HG03354 (cell line): ENCODE results near the gene ZBTB18.
"Not testable (repeated sequence)": the region's sequence is repeated elsewhere in the genome, so short reads cannot be mapped to it uniquely, and the experiment has no call there.

ENCODE experiments used
- ATAC-seq: cut with Tn5 transposase; IDR thresholded peaks from one replicate; pipeline ENCODE4 v1.9.1; 2021; ENCODE audit warnings: mild to moderate bottlenecking; ENCODE audit not compliant: unreplicated experiment, poor library complexity, severe bottlenecking

Gene ZBTB18

DNA sequence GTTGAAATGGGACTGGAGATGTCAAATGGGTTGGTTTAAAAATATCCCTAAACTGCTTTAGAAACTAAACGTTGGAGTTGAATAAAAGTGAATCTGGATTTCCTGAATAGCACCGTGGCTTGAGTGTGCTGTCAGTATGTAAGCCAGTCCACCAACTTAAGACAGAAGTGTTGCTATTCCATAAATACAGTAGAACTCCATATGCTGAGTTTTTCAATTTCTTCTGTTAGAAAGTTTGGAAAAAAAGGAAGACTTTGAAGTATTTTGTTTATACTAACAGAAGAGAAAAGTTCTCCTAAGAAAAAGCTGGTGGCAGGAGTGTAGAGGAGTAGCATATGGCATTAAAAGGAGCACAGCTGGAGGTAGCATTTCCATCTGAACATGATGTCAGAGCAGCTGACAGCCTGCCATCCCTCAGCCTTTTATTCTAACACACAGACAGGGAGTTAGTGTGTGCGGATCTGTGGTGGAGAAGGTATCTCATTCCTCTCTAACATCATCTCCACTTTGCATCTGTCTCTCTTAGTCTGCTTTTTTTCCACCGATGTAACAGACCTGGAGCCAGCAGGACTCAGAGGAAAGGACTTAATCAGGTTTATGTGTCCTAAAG, at the start of gene ZBTB18:
Gene ZBTB18, plus strand, starts transcription at position 449 of the 610 bp plus-strand sequence. Its CDS starts 149 bp downstream, at position 598.
- no peak for ATAC-seq

DNA sequence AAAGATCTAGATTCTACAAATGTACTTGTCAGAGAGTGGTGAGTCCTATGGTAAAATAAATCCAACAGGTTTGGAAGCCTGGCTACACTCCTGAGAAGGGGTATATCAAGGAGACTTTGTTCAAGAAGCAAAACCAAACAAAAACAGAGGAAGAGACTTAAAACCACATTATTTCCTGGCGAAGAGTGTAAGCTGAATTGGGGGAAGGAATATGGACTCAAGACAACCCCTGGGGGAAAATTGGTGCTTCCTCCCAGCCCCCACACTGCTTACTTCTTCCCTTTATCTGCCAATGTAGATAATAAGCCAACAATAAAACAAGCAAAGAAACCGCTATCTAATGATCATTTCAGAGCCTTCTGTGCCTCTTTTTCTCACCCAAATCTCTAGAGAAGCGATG, 48.4 kb upstream of the ZBTB18 start:
- no peak for ATAC-seq

DNA sequence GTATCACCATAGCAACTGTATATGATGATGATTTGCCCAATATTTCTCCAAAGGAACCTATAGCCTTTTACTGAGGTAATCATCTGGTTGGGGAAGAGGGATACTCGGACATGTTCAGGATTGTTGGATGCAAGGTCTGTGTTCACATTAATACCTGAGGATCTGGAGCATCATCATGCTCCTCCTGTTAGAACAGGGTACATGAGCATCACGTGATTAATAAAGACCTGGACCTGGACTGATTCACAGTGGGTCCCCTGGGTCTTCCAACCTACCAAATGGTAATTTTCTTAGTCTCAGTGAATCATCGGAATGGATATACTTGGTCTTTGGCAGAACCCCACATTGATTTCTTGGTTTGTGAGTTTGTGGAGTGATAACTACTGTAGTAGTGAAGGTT, 45.6 kb upstream of the ZBTB18 start:
- no peak for ATAC-seq

DNA sequence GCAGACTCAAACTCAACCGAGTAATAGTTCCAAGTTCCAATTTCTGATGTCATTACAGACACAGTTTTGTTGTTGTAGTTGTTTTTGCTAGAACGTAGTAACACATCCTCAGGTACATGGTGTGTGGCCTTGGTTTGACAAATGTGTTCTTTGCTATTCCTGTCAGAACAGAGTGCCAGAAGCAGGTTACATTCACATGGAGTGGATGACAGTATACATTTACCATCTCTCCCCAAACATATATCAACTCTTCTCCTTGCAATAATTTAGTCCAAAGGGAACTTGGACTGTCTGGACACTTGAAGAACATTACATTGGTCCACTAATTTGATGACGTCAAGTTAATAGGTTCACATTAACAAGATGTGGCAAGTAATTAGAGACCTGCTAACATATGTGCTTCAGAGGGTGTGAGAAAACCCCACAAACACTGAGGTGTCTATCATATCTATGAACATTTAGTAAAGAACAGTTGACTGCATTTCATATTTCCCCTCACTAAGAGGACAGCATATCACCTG, 44.6 kb upstream of the ZBTB18 start:
- no peak for ATAC-seq

DNA sequence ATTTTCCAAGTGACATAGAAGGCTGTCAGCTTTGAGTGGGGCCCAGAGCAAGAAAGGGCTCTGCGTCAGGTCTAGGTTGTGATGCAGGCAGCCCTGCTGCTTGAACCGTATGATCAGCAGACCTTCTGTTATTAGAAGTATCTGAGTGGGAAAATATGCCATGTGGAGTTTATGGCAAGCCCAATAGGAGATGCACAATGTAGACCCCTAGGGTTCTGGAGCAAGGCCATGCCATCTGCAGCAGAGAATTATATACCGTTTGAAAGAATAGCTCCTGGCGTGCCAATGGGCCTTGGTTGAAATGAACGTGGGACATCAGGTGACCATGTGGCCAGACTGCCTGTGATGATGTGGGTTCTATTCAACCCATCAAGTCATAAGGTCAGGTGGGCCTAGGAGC, 44.1 kb upstream of the ZBTB18 start:
- no peak for ATAC-seq

DNA sequence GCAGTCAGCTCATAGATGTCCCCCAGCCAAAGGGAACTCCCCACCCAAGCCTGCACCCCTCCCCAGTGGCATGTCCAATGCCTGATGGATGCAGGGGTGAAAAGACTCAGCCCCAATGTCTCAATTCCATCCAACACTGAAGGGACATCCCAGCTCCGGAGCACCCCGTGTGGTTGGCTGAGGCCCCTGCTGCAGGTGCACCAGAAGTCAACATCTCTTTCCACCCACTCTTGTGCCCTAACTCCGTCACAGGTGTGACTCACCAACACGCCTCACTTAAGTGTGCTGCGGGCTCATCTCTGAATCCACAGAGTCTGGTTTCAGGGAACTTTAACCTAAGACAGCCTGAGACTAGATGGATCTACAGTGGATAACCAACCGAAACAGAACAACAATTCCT, 40.9 kb upstream of the ZBTB18 start:
- ATAC-seq = no peak

DNA sequence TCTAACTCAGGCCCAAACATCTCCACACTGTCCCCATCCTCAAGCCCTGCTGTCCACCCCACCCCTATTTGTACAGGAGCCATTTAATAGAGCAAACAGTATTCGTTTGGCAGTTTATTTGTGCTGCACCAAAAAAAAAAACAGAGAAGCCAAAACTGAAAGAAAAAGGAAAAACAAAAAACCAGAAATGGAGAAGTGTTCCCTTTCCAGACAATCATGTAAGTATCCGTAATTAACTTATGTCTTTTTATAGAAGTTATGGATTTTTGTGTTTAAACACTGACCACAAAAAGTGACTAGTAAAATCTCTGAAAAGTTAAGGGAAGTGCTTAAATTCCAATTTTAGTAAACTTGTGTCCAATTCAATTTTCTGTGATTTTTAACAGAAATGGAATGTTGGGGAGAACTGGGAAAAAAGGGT, 40.4 kb upstream of the ZBTB18 start:
- no peak for ATAC-seq

DNA sequence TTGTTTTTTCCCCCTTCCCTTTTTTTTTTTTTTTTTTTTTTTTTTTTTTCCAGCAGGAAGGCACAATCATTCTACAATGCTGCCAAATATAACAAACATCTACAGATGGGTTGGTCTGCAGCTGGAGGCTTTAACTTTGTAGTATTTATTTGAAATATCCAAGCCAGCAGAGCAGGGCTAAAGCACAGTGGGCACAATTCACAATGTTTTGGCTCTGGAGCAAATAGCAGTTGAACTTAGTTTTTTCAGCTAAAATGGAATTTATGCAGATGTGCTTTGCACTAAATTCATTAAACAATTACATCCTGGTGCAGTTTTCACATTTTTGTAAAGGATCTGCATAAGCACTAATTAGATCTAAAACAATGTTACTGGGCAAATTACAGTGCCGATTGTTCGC, 39.8 kb upstream of the ZBTB18 start:
- no peak for ATAC-seq

DNA sequence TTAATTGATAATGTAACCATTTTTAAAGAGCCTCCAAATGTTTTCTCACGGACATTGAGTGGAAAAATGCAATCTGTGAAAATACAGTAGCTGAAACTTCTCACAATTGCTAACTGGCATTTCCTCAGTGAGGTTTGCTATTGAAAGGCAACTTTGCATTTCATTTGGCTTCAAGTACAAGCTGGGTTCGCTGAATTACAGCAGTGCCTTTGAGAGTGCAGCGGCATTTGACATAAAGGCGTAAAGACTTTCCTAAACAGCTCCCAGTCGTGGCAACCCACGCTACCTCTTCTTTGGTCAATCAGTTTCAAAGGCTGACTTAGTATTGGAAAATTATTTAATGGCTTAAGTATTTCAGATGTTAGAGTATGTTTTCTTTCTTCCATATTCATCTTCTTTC, 39.3 kb upstream of the ZBTB18 start:
- ATAC-seq = no peak

DNA sequence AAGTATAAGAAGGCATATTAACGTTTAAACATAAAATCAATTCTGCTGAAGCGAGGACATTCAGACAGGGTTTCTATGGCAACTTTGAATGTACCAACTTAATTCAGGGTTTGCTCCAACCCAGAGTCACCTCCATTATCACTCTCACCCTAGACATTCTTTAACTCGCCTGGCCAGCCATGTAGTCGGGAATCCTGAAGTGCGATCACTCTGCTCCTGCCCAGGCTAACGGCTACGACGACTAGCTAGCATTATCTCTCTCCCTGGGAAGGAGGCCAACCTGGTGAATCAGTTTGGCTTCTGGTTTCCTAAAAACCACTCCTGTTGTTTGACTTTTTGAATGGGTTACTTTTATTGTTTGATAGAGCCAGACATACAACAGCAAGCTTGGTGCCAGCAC, 38.9 kb upstream of the ZBTB18 start:
- no peak for ATAC-seq

DNA sequence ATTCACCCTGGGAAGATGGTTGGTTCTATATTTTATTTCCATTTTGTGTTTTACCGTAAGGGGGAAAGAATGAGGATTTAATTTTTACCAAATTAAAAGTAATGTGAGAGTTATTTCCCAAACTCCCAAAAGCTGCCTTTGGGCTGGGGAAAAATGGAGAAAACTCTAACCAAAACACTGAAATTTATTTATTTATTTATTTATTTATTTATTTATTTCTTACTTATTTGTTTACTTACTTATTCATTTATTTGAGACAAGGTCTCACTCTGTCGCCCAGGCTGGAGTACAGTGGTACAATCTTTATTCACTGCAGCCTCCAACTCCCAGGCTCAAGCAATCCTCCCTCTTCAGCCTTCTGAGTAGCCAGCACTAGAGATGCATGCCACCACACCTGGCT, 38.0 kb upstream of the ZBTB18 start:
- ATAC-seq = no peak

DNA sequence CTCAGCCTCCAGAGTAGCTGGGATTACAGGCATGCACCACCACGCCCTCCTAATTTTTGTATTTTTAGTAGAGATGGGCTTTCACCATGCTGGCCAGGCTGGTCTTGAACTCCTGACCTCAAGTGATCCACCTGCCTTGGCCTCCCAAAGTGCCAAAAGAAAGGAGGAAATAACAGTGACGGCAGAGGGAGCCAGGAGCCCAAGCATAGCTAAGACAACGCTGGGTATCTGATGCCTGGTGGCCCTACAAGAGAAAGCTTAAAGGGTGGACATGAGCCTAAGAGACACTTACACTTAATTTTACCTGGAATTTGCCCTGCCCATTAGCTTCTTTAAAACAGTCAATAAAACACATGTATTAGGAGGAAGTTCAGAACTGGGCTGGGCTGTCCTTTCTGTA, 36.2 kb upstream of the ZBTB18 start:
- not testable (repeated sequence) for ATAC-seq

DNA sequence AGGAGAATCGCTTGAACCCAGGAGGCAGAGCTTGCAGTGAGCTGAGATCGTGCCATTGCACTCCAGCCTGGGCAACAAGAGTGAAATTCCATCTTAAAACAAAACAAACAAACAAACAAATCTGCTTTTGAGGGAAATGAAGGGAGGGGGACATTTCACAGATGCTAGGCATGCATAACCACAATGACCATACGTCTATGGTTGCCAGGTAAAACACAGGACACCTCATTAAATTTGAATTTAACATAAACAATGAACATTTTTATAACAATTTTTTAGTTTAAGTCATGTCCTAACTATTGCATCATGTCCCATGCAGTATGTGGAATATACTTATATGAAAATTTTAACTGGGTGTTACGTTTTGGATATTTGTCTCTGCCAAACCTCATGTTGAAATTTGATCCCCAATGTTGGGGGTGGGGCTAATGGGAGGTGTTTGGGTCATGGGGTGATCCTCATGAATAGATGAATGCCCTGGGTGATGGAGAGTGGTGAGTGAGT, 31.0 kb upstream of the ZBTB18 start:
- ATAC-seq = no peak

DNA sequence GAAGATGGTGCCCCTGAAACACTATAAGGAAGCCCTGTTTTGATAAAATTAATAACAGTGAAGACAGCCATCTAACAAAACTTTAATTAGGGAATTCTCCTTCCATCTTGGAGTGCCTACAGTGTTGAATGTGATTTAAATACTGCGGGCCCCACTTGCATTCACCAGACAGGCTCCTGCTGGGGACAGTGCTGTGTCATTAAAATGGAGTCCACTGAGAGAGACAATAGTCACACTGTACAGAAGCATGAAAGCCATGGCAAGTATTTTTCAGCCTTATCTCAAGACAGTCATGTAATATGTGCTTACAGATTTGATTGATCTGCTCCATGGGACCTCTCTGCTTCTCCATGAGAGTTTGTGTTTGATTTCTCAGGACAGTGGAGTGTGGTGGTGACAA, 29.7 kb upstream of the ZBTB18 start:
- ATAC-seq = no peak

DNA sequence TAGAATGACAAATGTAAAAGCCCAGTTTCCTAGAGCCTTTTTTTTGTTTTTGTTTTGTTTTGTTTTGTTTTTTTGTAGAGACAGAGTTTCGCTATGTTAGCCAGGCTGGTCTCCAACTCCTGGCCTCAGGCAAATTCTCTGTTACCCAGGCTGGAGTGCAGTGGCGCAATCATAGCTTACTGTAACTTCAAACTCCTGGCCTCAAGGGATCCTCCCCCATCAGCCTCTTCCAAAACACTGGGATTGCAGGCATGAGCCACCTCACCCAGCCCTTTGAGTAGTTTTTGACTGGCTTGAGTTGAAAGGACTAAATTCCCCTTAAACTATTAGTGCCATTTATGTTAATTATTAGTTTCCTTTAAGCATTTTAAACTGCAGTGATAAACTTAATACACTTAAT, 28.8 kb upstream of the ZBTB18 start:
- ATAC-seq = no peak

DNA sequence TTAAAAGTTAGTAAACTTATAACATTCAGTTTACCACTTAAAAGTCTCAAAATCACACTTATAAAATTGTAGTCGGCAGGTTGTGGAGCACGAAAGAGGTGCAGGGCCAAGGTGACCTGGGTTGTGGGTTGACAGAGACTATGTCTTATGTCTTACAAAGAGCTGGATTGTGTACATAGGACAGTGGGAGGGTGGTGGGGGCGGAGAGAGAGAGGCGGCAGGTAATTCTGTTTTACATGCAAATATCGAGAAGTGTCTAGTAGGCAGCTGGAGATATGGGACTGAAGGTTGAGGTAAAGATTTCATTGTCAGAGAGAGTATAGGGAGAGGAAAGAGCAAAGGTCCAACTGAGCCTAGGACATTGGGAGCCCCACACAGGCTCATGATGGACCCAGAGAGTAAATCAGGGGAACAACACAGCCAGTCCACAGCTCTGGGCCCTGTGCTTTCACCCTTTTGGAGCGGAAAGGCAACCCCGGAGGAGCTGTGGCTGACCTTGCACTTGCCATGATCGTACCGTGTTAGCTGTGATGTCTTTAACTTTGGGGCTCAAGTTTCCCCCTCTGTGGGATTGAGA, 28.1 kb upstream of the ZBTB18 start:
- ATAC-seq = no peak

DNA sequence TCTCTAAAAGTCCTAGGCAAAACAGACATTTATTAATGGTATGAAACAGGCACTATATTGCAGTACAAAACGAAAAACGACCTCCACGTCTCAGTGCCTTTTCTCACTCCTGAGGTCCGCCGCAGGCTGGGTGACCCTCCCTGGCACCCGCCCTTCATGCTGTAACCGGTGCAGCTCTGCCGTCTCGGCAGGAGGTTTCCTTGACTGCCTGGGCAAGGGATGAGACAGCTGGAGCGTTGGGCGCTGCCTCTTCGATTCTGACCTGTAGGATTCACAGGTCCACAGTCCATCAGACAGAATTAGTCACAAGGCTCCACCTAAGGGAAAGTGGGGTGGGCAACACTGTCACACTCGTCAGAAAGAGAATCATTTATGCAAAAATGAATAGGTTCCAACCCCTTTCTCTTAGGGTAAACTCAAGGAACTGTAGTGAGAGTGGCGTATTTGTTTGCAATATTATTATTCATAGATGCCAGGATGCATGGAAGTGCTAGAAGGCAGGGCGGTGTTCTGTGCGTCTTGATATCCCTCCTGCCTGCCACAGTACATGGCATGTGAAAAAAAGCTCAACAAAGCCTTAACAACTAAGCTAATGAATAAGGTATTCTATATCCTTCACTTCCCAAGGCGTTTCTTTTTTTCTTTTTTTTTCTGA, 23.5 kb upstream of the ZBTB18 start:
- ATAC-seq = no peak

DNA sequence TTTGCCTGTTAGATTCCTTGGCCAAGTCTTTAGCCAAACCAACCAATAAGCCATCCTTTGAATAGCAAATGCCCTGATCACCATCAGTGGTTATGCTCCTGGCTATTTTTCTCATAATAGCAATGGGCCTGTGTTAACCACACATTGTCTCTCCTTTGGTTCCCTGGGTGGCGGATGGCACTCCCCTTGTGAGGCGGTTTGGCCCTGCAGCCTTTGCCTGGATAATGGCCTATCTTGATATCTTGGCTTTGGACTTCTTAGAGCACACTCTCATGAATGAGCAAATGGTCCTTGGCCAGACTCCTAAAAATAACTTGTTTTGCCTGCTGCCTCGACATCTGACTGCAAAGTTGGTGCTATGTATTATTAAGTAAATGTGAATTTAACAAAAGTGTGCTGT, 22.4 kb upstream of the ZBTB18 start:
- no peak for ATAC-seq

DNA sequence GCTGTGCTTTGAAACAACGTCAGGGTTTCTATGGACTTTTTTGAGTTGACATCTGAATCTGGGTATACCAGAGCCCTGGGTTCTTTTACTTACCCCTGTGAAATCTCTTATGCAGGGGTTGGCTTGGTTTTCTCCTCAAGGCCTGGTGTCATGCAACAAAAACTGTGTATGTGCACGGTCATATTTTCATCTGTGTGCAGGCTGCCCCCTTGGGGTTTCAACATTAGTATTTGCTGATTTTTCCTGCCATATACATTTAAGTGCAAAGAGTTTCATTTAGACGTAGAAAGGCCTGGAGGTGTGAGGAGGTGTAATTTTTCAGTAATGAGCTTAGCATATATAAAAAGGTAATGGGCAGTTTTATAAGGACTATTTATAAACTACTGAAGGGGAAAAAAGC, 22.0 kb upstream of the ZBTB18 start:
- ATAC-seq = no peak

DNA sequence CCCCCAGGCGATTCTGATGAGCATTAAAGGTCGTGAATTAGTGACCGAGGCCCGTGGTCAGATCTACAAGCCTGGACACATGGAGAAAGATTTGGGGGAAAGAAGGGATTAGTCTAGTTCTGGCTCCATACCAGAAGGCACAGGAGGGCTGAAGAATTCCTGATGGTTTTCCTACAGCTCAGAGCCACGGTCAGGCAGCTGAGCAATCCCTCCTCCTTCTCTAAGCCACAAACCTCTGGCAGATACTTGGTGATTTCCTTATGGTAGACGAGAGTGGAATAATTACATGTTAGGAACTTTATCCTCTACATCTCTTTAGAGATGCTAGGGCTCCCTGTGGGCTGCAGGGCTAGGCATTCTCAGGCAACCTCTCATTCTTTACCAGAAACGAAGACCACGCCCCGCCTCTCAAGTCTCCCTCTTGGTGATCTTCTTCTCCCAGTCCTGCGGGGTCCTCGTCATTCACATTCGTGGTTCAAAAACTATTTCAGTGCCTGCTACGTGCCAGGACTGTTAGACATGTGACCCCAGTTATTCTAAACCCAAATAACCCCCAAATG, 20.5 kb upstream of the ZBTB18 start:
- ATAC-seq = no peak

DNA sequence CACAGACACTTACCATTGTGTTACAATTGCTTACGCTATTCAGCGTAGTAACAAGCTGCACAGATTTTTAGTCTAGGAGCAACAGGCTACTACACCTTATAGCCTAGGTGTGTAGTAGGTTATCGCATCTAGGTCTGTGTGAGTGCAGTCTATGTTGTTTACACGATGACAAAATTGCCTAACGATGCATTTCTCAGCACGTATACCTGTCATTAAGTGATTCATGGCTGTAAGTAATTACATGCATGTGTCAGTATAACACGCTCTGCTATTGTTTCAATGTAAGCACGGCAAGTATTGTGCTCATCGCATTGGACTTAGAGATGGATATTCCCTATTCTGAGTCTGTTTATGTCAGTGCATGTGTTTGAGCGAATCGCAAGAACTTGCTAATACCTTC, 15.7 kb upstream of the ZBTB18 start:
- no peak for ATAC-seq
